Activated T-cell treated with anti-CD3 and anti-CD28 coated beads for 1 hour (primary cell): ENCODE results near the gene RPE.

ENCODE experiments used
- DNase-seq: peaks from one replicate; pipeline ENCODE4 v3.0.0-alpha.2; 2020; ENCODE audit warnings: low read depth

RPE gene

DNA sequence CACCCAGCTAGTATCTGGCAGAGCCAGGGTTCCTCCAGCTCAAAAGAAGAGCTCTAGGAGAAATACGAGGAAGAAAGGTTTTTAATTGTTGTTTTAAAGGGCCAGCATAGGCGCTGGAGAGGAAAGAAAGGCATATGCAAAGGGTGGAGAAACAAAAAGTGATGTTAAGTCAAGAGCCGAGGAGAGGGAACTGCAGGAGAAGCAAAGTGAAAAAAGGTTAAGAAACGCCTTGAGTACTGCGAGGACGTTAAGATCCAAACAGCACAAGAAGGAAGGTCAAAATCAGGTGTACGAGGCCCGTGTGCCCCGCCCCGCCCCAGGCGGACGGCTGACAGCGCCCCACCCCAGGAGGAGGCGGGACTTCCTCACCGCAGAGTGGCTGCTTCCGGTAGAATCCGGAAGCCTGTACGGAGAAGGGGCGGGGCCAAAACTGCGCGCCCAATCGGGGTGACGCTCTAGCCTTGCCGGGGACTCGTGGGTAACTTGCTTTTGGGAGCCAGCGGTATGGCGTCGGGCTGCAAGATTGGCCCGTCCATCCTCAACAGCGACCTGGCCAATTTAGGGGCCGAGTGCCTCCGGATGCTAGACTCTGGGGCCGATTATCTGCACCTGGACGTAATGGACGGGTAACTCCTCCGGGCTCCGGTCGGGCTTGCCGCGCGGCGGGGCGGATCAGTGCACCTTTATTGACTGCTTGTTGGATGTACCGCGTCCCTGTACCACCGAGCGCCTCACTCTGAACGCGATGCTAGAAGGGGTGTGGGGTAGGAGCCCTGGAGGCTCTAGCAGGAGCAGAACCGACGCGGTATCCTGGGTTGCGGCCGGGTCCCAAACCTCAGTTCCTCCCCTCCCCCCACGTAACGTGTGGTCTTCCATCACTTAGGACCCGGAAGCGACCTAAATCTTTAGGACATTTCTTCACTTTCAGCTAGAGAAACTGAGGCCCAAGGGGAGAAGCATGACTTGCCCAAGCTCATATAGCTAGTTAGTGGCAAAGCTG, at the start of gene RPE:
Gene RPE, plus strand, starts transcription at position 481 of the 1,000 bp plus-strand sequence. Its CDS starts 24 bp downstream, at position 505.
- peak; percentile 98 for DNase-seq

DNA sequence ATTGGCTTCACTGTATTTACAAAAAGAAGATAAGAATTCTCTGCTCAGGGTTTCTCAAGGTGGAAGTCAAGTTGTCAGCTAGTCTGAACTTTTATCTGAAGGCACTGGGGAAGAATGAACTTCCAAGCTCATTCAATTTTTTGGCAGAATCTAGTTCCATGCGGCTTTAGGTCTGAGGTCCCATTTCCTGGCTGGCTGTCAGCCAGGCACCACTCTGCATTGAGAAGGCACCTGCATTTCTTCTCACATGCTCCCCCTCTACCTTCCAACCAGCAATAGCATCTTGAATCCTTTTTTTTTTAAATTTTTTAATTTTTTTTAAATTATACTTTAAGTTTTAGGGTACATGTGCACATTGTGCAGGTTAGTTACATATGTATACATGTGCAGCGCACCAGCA, 46.2 kb upstream of the RPE start:
- DNase-seq: no peak

DNA sequence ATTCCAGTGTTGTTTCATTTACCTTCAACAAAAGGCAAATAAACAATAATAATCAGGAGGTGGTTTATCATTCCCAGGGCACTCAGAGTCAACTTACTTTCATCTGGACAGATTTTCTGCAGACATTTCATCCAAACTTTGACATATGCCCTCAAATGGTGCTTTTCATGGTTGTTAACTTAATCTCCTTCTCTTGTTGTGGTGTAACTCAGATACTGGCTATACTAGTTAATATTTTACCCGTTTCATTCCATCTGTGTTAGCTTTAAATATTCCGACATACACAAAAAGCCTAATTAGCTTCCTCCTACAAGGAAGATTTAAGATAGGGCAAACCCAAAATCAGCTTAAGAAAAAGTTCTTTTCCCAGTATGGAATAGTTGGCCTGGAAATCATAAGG, 44.4 kb upstream of the RPE start:
- DNase-seq: no peak

DNA sequence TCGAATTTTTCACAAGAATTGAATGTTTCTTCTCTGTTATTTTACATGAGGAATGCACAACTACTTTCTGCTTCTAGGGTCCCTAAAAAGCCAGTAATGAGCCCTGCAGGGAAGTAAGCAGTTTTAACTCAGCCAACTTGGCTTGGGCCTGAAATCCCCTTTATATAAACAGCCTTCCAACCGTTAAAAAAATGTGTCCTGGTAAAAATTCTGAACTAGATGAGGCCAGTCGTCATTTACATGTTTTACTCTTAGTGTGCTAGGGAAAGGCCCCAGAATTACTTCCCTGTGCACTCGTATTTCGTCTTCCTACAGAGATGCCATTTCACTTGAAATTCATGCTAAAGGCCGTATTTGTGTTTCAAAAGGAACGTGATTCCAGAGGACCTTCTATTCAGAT, 42.4 kb upstream of the RPE start:
- no peak for DNase-seq

DNA sequence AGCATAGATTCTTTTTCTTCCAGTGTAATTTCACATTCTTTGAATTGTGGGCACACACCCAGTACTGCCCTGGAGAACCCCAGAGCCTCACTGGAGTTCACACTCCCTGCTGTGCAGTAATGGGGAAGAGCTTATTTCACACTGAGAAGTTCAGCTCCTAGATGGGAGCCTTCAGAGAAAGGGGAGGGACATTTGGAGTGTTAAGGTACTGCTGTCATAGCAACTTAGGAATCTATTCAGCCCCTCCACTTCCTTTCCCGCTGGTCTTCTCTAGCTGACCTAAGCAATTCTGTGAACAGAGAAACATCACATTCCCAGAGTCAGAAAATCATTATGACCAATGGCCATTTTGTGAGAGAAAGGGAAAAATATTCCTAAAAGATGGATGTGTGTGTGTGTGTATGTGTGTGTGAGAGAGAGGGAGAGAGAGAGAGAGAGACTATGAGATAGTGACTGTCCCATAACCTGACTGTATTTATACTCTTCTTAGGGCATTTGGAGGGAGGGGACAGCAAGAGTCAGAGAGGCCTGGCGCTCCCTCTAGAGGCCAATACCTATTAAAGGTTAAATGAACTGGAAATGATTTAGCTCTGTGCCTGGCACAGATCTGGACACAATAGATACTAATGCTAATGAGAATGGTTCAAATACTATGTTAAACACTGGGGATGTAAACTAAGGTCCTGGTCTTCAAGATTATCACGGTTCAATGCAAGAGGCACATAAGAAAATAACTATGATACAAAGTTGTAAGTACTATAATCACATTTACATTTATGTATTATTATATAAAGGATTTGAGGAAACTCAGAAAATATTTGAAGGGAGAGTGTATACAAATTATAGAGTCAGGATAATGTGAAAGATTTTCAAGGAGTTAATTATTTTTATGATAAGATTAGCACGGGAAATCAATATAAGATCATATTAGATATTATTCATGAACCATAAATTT, 41.5 kb upstream of the RPE start:
- peak; percentile 11 for DNase-seq

DNA sequence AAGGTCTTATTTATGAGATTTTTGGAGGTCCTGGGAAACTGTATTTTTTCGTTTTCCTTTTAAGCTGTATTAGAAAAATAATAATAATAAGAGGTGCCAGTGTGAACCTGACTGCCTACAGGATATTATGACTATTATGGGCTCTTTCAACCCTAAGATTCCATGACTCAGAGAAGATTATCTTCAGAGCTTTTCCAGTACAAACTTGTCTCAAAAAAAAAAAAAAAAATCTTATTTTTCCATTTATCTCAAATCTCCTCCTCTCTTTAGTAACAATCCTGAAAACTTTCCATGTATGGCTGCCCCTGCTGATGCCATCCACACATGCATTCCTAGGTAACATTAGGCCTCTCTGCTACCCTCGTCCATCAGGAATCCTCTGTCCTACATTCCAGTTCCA, 36.7 kb upstream of the RPE start:
- no peak for DNase-seq

DNA sequence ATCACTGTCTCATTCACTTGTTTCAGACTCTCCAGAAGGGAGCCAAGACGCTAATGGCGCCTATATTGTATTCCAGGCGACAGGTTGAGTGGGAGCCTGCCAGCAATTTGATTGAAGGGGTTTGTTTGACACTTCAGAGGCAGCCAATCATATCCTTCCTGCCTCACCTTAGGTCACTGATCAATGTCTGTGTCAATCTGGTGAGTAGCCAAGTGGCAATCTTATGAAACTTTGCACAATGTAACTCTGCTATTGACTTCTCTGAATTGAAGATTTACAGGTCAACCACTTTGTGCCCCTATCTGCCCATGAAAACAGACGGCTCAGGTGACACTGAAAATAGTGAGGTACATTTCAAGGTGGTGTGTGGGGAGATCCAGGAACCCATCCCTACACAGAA, 32.7 kb upstream of the RPE start:
- no peak for DNase-seq

DNA sequence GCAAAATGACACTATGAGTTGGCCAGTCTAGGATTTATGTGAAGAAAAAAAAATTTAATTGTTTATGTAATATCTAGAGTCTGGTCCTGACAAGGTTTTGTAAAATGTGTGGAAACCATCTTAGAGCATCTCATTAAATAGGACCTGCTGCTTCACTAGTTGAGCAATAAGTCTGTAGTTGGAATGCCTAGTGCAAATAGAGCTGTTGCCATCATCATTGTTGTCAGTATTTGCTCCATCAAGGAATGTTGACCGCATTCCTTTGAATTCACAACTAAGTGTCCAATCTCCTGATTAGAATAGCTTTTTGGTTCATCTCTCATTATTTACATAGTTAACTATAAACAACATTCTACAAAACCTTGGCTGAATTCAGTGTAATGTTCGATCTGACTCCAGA, 32.2 kb upstream of the RPE start:
- no peak for DNase-seq

DNA sequence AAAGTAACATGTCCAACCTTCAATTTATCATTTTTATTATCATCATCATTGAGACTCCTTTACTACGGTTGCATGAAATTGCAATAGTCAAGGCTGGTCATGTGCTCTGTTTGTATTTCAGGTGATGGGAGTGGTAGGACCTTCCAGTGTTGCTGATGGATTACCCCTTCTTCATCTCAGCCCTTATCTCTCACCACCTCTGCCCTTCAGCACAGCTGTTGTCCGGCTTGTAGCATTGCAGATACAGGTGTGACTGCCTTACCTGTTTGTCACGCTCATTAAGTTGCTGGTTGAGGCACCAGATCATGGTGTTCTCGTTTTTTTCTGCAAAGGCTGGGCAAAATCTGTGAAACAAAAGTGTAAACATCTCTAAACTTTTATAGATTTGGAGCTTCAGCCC, 31.7 kb upstream of the RPE start:
- no peak for DNase-seq

DNA sequence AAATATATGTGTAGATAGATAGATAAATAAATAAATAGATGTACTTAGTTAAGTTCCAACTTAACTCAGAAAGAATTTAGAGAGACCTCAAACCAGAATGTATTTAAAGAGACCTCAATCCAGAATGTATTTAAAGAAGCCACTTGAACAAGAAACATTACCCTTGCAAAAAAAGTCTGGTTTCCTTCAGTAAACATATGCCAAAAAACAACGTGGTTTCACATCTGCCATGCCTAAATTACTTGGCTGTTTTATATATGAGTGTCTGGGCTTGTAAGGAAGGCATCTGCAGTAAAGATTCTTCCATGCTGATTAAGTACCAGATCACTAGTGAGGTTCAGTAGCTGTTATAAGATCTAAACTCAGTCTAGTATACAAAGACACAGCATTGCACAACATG, 29.1 kb upstream of the RPE start:
- DNase-seq: no peak

DNA sequence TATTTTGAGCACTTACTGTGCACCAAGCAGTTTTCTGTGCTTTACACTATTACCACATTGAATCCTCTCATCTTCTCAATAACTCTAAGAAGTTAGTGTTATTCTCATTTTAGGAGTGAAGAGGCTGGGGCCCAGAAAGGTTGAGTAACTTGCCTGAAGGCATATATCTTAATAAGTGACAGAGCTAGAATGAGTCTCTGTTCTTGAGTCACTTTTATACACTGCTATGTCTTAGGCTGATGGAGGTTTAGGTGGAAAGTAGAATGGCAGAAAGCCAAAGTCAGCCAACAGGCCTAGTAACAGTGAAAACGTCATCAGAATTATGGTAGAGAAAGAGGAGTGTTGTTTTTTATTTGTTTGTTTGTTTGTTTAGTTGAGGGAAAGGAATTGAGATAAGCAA, 27.9 kb upstream of the RPE start:
- no peak for DNase-seq

DNA sequence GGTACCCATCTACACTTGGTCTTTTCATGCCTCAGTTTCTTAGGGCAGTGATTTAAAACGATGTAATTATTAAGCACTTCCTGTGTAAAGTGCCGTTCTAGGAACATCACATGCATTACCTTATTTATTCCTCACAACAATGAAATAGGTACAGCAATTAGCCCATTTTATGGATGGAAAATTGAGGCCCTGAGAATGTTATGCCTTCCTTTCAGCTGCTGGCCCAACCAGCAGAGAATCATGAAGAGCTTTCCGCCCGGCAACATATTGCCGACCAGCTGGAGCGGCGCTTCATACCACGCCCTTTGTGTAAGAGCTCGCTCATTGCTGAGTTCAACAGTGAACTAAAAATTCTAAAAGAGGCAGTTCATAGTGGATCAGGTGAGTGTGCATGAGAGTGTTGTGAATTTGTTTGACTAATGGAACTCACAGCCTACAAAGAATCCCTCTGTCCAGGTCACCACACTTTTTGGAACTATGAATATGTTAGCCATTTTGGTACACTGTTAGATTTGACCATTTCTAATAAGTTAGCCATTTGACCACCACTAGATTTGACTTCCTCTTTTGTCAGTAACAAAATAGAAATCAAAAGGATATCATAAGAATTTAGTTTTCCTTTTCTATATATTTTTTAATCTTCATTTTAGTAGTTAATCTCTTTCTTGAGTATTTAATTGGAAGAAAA, 25.6 kb upstream of the RPE start:
- DNase-seq: no peak

DNA sequence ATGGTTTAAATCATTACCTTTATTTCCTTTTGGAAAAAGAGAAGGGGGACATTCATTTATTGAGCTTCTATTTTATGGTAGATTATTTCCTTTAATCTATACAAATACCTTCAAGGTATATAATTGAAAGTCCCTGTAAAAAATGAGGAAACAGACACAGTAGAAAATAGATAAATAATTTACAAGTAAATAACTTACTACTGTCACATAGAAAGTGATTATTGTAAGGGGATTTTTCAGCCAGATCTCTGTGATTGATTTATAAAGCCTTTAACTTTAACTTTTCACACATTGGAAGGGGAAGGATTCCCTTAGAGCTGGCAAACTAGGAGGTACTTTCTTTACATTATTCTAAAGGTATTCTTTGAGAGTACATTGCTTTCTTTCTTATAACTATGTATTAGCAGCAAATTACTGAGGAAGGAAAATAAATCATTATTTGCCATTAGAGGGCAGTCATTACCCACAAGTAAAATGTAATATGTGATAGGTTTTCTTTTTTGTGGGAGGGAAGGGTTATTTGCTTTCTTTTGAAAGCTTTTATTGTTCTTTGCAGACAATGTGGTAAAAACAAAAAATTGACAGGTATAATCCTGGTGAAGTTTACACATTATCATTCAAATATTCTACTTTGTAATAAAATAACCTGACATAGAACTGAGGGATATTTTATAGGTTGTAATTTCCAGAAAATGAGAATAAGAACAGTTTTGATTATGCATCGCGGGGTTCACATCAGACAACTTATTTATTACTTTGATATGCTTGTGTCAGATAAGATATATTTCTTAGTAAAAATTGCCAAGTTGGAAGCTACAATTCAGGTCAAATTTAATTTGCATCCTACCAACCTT, 24.8 kb upstream of the RPE start:
- no peak for DNase-seq

DNA sequence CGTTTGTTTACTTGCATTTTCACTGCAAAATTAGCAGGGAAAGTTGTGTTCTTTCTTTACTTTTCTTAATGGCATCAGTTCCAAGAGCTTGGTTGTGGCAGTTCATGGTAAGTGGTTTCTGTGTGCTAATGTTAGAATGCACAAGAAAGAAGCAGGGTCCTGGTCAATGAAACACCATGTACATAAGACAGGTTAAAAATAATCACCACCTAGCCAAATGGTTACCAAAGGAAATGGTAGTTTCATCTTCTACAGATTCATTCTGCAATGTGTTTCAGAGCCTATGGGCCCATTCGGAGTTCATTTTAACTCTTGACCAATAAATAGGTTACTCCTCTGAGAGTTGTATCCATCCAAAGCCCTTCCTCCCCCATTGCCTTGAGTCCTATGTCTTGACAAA, 18.1 kb upstream of the RPE start:
- DNase-seq: no peak

DNA sequence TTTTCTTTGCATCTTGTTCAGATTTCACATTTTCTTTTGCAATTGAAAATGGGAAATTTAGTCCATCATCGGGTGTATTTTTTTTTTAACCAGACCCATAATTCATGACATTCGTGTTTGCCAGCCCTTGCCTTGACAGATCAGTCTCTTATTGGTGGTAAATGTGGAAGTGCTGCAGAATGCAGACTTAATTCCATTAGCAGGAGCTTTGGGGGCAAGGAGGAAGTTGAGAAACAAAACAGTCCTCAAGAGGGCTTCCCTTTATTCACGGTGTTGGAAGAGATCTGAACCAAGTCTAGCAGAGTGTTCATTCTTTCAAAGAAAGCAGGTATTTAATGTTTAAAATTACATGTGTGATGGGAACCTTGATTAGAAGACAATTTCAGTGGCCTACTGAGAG, 16.6 kb upstream of the RPE start:
- DNase-seq: no peak

DNA sequence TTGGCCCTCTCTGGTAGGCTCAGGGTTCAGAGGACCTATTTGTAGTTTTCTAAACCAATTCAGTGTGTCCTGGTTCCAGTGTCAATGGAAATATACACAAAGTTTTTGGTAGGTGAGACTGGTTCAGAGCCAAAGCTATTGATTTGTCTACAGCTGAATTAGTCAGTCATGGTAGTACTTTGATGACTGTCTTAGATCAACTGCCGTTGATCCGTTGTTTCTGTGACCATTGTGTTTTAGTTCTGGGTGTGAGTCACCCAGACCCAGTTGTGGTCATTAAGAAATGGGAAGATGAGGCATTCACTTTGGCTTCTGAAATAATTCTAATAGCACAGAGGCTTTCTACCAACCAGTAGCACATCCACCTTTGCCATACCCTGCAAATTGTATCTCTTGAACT, 16.0 kb upstream of the RPE start:
- no peak for DNase-seq

DNA sequence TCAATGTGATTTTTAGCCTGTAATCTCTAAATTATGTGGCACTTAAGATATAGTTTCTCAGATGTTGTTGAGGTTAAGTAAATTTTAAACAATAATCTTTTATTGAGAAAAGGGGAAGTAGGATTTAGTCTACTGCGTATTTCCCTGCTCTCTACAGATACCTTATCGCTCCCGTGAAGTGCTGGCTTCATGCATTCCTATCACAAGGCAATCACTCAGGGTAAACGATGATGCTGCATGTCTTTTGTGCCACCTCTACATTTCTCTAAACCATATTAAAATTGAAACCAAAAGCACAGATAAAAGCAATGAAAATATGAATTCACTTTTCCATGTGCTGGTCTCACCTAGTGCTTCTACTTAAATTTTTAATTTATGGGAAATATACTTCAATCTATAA, 14.4 kb upstream of the RPE start:
- no peak for DNase-seq

DNA sequence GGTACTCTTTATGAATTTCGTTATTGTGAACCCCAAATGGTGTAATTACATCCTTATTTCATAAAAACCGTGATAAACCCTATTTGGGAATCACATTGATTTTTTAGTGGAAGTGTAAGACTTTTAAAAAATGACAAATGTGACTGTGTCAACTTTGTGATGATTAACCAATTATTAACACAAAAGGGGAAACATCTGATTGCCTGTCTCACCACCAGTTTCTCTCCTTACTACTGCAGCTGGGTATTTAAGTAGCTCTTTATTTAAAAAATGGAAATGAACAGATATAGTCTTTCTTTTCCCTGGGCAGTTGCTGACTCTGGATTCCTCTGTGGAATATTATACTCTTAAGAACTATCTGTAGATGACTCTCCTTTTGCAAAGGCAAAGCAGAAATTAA, 11.6 kb upstream of the RPE start:
- no peak for DNase-seq

DNA sequence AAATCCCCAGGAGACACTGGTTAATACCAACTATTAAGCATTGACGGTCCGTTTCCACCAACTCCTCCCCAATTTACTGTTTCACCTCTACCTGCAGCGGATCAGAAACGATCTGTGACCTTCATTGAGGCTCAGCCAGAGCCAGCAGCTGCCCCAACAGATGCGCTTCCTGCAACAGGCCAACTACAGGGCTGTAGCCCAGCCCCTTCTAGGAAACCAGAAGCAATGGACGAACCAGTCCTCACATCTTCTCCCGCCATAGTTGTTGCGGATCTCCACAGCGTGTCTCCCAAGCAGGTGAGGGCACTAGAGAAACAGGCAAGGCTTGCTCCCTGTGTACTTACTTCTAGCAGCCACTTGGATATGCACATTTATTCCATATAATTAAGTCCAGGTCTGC, 8.5 kb upstream of the RPE start:
- no peak for DNase-seq

DNA sequence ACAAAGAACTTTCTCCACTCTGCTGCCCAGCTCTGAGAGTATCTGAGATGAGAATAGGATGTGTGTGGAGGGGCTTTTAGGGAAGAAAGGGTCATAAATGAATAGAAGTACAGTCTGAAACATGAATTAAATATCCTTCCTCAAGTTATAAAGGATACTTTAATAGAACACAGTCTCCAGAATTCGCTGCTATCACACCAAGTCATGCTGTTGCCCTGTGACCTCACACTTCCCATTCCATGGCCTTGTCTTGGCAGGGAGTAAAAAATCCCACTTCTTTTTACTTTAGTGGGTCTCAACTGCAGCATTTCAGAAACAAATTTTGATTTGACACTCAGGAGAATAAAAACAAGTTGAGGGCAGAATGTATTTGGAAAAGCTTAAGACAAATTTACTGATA, 3.8 kb upstream of the RPE start:
- DNase-seq: no peak
